ENCODE measurements around the gene HOXA9.

The HOXA9 gene

DNA sequence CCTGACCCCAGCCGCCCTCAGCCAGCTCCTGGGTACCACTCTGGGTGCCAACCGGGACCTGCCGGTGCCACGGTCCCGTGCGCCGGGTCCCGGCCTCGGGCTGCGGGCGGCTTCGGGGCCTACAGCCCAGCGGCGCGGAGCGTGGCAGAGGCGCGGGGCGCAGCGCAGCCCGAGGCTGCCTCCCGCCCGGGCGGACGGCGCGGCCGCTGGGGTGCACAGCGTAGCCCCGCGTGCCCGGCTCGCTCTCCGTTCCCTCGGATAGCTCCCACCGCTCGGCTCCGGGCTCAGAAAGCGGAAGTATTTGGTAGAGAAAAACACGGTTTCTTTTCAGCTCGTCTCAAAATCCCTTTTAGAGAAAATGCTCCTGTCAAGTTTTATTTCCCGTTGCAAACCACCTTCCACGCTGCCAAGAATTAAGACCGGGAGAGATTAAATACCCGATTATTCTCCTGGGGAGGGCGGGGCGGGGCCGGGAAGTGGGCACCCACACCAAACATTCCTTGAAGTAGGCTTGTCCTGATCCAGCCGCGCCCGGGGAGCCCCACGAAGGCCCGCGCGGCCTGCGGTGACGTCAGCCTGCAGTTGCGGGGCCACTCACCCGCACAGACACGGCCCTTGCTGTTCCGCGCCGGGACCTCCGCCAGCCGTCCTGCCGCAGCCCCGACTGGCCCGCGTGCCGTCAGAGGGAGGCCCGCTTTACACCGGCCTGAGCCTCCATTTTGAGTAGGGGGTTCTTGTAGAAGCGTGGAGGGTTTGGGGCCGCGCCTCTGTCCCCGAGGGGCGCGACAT, 27.4 kb upstream of the HOXA9 start:
- Histone ChIP-seq H3K9ac (ENCODE audit: low read length) (no peak overlapping the region), H3K4me3 (ENCODE audit: low read length) (peak overlapping the region; percentile 42), H4K20me1 (ENCODE audit: insufficient read depth, low read length) (0 out of 2 replicates have a peak, but pooled peaks cover 3% of the 10 kb centered on the region), H3K27ac (ENCODE audit: low read length) (no peak overlapping the region), H2AFZ (ENCODE audit: low read length) (no peak overlapping the region), H3K36me3 (replicated peaks; ENCODE audit: insufficient read depth, low read length) (no peaks in the 10 kb centered on the region), H3K27me3 (replicated peaks; ENCODE audit: insufficient read depth, low read length) (peaks cover 94% of the 10 kb centered on the region), H3K9me3 (replicated peaks; ENCODE audit: insufficient read depth, low read length) (no peaks in the 10 kb centered on the region), H3K9me2 (replicated peaks; ENCODE audit: insufficient read depth, low read length) (no peaks in the 10 kb centered on the region), H3K4me2 (ENCODE audit: low read depth, low read length) (peak overlapping the region; percentile 79), H3F3A (ENCODE audit: insufficient read depth, low read length) (no peaks in the 10 kb centered on the region), H3K4me1 (ENCODE audit: low read length) (no peaks in the 10 kb centered on the region), H3K79me2 (ENCODE audit: low read length) (no peaks in the 10 kb centered on the region)
- no peak for TF ChIP-seq EZH2 (optimal IDR thresholded peaks at IDR 0.05; ENCODE audit: low read depth, low read length)
- TF ChIP-seq, protein P1, sequence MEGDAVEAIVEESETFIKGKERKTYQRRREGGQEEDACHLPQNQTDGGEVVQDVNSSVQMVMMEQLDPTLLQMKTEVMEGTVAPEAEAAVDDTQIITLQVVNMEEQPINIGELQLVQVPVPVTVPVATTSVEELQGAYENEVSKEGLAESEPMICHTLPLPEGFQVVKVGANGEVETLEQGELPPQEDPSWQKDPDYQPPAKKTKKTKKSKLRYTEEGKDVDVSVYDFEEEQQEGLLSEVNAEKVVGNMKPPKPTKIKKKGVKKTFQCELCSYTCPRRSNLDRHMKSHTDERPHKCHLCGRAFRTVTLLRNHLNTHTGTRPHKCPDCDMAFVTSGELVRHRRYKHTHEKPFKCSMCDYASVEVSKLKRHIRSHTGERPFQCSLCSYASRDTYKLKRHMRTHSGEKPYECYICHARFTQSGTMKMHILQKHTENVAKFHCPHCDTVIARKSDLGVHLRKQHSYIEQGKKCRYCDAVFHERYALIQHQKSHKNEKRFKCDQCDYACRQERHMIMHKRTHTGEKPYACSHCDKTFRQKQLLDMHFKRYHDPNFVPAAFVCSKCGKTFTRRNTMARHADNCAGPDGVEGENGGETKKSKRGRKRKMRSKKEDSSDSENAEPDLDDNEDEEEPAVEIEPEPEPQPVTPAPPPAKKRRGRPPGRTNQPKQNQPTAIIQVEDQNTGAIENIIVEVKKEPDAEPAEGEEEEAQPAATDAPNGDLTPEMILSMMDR (IDR thresholded peaks at IDR 0.05; ENCODE audit: low read length) = no peak
- TF ChIP-seq EZH2phosphoT487 (IDR thresholded peaks at IDR 0.05; ENCODE audit: low read length) = no peak
- no peak for DNase-seq

DNA sequence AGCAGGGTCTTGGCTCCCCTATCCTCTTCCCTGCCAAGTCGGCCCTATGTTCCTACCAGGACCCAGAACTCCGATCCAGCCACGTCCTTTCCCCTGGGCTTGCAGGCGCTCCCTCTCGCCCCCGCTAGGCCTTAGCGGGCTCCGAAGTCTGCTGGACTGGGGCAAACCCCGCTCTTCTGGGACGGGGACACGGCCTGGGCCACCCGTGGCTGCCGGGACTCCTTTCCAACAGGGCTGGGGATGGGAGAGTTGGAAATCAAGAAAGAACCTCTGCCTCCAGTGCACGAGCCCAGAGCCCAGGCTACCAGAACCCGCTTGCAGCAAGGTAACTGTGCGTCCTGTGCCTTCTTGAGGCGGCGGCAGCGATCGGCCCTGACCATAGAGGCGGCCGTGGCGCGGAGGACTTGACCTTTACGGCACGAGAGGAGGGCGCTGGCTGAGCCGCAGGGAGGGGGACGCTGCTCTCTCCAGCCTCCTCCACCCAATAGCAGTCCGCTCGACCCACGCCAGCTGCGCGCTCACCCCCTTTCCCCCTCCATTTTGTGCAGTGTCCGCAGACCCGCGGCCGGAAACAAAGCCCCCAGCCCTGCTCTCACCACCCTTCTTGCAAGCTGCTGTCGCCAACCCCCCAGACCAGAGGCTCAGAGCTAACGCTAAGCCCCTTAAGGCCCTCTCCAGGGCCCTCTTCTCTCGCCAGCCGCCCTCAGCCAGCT, 26.7 kb upstream of the HOXA9 start:
- DNase-seq = no peak
- no peaks in the 10 kb centered on the region for H3K9me3 ChIP-seq (replicated peaks; ENCODE audit: insufficient read depth, low read length)
- no peak overlapping the region for H2AFZ ChIP-seq (ENCODE audit: low read length)
- H3K79me2 ChIP-seq (ENCODE audit: low read length) = no peaks in the 10 kb centered on the region
- H3F3A ChIP-seq (ENCODE audit: insufficient read depth, low read length) = no peaks in the 10 kb centered on the region
- H3K36me3 ChIP-seq (replicated peaks; ENCODE audit: insufficient read depth, low read length) = no peaks in the 10 kb centered on the region
- H3K9me2 ChIP-seq (replicated peaks; ENCODE audit: insufficient read depth, low read length) = no peaks in the 10 kb centered on the region
- no peaks in the 10 kb centered on the region for H4K20me1 ChIP-seq (ENCODE audit: insufficient read depth, low read length)
- H3K27me3 ChIP-seq (replicated peaks; ENCODE audit: insufficient read depth, low read length) = peaks cover 94% of the 10 kb centered on the region
- no peaks in the 10 kb centered on the region for H3K4me1 ChIP-seq (ENCODE audit: low read length)
- peak overlapping the region; percentile 79; the same call in 1 of the 2 replicates for H3K4me2 ChIP-seq (ENCODE audit: low read depth, low read length)
- H3K27ac ChIP-seq (ENCODE audit: low read length) = no peak overlapping the region
- no peak overlapping the region for H3K9ac ChIP-seq (ENCODE audit: low read length)
- H3K4me3 ChIP-seq (ENCODE audit: low read length) = no peak overlapping the region
- no peak for TF ChIP-seq EZH2 (optimal IDR thresholded peaks at IDR 0.05; ENCODE audit: low read depth, low read length)
- no peak for TF ChIP-seq EZH2phosphoT487 (IDR thresholded peaks at IDR 0.05; ENCODE audit: low read length)

DNA sequence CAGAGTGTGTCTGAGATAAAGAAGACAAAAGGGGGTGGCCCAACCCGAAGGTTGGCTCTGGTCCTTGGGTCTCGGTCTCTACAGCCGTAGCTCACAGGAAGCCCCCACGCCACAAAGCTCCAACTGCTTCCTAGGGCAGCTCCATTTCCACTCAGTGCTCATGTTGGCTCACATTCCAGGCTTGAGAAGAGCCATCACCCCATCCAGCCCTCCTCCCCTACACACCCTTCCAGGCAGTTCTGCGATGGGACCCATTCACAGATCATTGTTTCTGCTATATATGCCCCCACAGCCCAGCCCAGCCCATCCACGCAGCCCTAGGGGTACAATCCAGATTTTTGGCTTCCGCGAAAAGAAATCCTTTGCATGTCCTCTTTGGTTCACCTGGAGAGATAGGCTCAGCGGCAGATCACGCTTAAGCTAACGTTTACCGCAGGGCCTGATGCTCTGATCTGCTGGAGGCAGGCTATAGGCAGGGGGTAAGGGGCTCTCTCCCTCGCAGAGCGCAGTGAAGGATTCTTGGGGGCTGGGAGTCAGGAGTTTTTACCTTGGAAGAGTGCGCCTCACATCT, 25.9 kb upstream of the HOXA9 start:
- H3K36me3 ChIP-seq (replicated peaks; ENCODE audit: insufficient read depth, low read length) = no peaks in the 10 kb centered on the region
- no peak overlapping the region for H3K27ac ChIP-seq (ENCODE audit: low read length)
- no peaks in the 10 kb centered on the region for H3K79me2 ChIP-seq (ENCODE audit: low read length)
- H3K27me3 ChIP-seq (replicated peaks; ENCODE audit: insufficient read depth, low read length) = peaks cover 95% of the 10 kb centered on the region
- no peak overlapping the region for H3K9ac ChIP-seq (ENCODE audit: low read length)
- no peaks in the 10 kb centered on the region for H3F3A ChIP-seq (ENCODE audit: insufficient read depth, low read length)
- no peak for DNase-seq
- H3K9me3 ChIP-seq (replicated peaks; ENCODE audit: insufficient read depth, low read length) = no peaks in the 10 kb centered on the region
- H3K4me1 ChIP-seq (ENCODE audit: low read length) = no peaks in the 10 kb centered on the region
- no peak overlapping the region for H2AFZ ChIP-seq (ENCODE audit: low read length)
- TF ChIP-seq, protein P1 (IDR thresholded peaks at IDR 0.05; ENCODE audit: low read length) = no peak
- no peak for TF ChIP-seq EZH2 (optimal IDR thresholded peaks at IDR 0.05; ENCODE audit: low read depth, low read length)
- no peak for TF ChIP-seq EZH2phosphoT487 (IDR thresholded peaks at IDR 0.05; ENCODE audit: low read length)
- no peak overlapping the region for H3K4me3 ChIP-seq (ENCODE audit: low read length)
- no peaks in the 10 kb centered on the region for H4K20me1 ChIP-seq (ENCODE audit: insufficient read depth, low read length)
- H3K4me2 ChIP-seq (ENCODE audit: low read depth, low read length) = no peak overlapping the region
- H3K9me2 ChIP-seq (replicated peaks; ENCODE audit: insufficient read depth, low read length) = no peaks in the 10 kb centered on the region

Data from MM.1S (cell line).